HEK293 (cell line): ENCODE measurements around the gene AZIN2.

Source experiments
- CTCF ChIA-PET: fragments of 350-600 bp; formaldehyde crosslinking; extraction: SDS; loops from one replicate; lab custom pipeline; 2021; ENCODE audit warnings: antibody characterized with exemption; lab: Yijun Ruan, JAX
- POLR2A ChIA-PET: fragments of 300-600 bp; formaldehyde crosslinking; extraction: SDS; loops from one replicate; lab custom pipeline; 2020; ENCODE audit warnings: antibody characterized with exemption, inconsistent platforms; lab: Yijun Ruan, JAX
- H3K27ac ChIP-seq: fragments of 200-500 bp; sonication (Bioruptor generic); 2 replicates; pipeline ENCODE4 v1.5.1; 2014; ENCODE audit warnings: low read depth, low read length, control low read depth, inconsistent platforms; ENCODE audit errors: extremely low read depth
- H3K36me3 ChIP-seq, 2 experiments: fragments of 200-500 bp in 1 of 2; sonication (Bioruptor generic) in 1 of 2; 1 replicate in 1 of 2; 2 replicates in 1 of 2; pipeline ENCODE4 v1.5.1; 2014 to 2017; ENCODE audit warnings: inconsistent platforms in 2 of 2, low read length in 2 of 2; ENCODE audit not compliant: control insufficient read depth in 2 of 2, insufficient read depth in 1 of 2
- H3K4me1 ChIP-seq: fragments of 200-500 bp; sonication (Bioruptor generic); 2 replicates; pipeline ENCODE4 v1.5.1; 2014; ENCODE audit warnings: mild to moderate bottlenecking, low read length, inconsistent platforms; ENCODE audit not compliant: control insufficient read depth, insufficient read depth
- H3K4me3 ChIP-seq: 2 replicates; pipeline ENCODE4 v1.5.1; 2011; ENCODE audit warnings: low read depth, mild to moderate bottlenecking, control low read depth, low read length, moderate library complexity
- H3K9me3 ChIP-seq: fragments of 200-500 bp; sonication (Bioruptor generic); 2 replicates; pipeline ENCODE4 v1.5.1; 2014; ENCODE audit warnings: low read depth, low read length, inconsistent platforms; ENCODE audit not compliant: control insufficient read depth, insufficient read depth
- BCL6B ChIP-seq: fragments of 450-650 bp; formaldehyde crosslinking; IDR thresholded peaks from 2 replicates; pipeline ENCODE4 v1.5.1; 2017; ENCODE audit warnings: missing biosample characterization, missing genetic modification characterization
- MYNN ChIP-seq: fragments of 450-650 bp; formaldehyde crosslinking; IDR thresholded peaks from 2 replicates; pipeline ENCODE4 v1.5.1; 2016; ENCODE audit warnings: missing biosample characterization, missing genetic modification characterization, borderline replicate concordance
- SETDB1 ChIP-seq: IDR thresholded peaks from one replicate; pipeline ENCODE4 v1.6.1; 2017; ENCODE audit warnings: mild to moderate bottlenecking, low read length, moderate library complexity, mixed read lengths; ENCODE audit not compliant: insufficient read length
- WT1 ChIP-seq: fragments of 450-650 bp; formaldehyde crosslinking; IDR thresholded peaks from 2 replicates; pipeline ENCODE4 v1.5.1; 2016; ENCODE audit warnings: missing biosample characterization, missing genetic modification characterization
- ZBTB11 ChIP-seq: fragments of 450-650 bp; formaldehyde crosslinking; conservative IDR thresholded peaks from 2 replicates; pipeline ENCODE4 v1.5.1; 2016; ENCODE audit warnings: low read depth, missing biosample characterization, missing genetic modification characterization
- ZBTB48 ChIP-seq: fragments of 450-650 bp; formaldehyde crosslinking; IDR thresholded peaks from 2 replicates; pipeline ENCODE4 v1.5.1; 2016; ENCODE audit warnings: missing biosample characterization, missing genetic modification characterization
- ZNF146 ChIP-seq: fragments of 450-650 bp; formaldehyde crosslinking; IDR thresholded peaks from 2 replicates; pipeline ENCODE4 v1.5.1; 2016; ENCODE audit warnings: missing biosample characterization, missing genetic modification characterization
- ZNF148 ChIP-seq: fragments of 450-650 bp; formaldehyde crosslinking; IDR thresholded peaks from 2 replicates; pipeline ENCODE4 v1.5.0; 2017; ENCODE audit warnings: missing biosample characterization, missing genetic modification characterization, borderline replicate concordance
- ZNF155 ChIP-seq: fragments of 450-650 bp; formaldehyde crosslinking; IDR thresholded peaks from 2 replicates; pipeline ENCODE4 v1.5.1; 2016; ENCODE audit warnings: missing biosample characterization, missing genetic modification characterization
- ZNF221 ChIP-seq: fragments of 450-650 bp; formaldehyde crosslinking; IDR thresholded peaks from 2 replicates; pipeline ENCODE4 v1.5.1; 2017; ENCODE audit warnings: missing biosample characterization, missing genetic modification characterization, borderline replicate concordance
- ZNF223 ChIP-seq: fragments of 450-650 bp; formaldehyde crosslinking; IDR thresholded peaks from 2 replicates; pipeline ENCODE4 v1.5.1; 2016; ENCODE audit warnings: missing biosample characterization, missing genetic modification characterization
- ZNF354C ChIP-seq: fragments of 450-650 bp; formaldehyde crosslinking; IDR thresholded peaks from 2 replicates; pipeline ENCODE4 v1.5.1; 2016; ENCODE audit warnings: missing biosample characterization, missing genetic modification characterization, low read depth, borderline replicate concordance
- ZNF426 ChIP-seq: fragments of 450-650 bp; formaldehyde crosslinking; IDR thresholded peaks from 2 replicates; pipeline ENCODE4 v1.5.1; 2017; ENCODE audit warnings: missing biosample characterization, missing genetic modification characterization, mild to moderate bottlenecking, inconsistent platforms, moderate library complexity
- ZNF529 ChIP-seq: fragments of 450-650 bp; formaldehyde crosslinking; IDR thresholded peaks from 2 replicates; pipeline ENCODE4 v1.5.1; 2017; ENCODE audit warnings: missing genetic modification characterization, missing biosample characterization; ENCODE audit not compliant: insufficient replicate concordance
- ZNF585B ChIP-seq: fragments of 450-650 bp; formaldehyde crosslinking; IDR thresholded peaks from 2 replicates; pipeline ENCODE4 v1.5.1; 2016; ENCODE audit warnings: missing biosample characterization, missing genetic modification characterization
- ZNF600 ChIP-seq: fragments of 450-650 bp; formaldehyde crosslinking; IDR thresholded peaks from 2 replicates; pipeline ENCODE4 v1.5.1; 2016; ENCODE audit warnings: missing biosample characterization, missing genetic modification characterization
- ZNF830 ChIP-seq: fragments of 450-650 bp; IDR thresholded peaks from 2 replicates; pipeline ENCODE4 v1.5.0; 2018; ENCODE audit warnings: missing biosample characterization, missing genetic modification characterization, low read depth, mild to moderate bottlenecking, moderate library complexity
- ZNF837 ChIP-seq: fragments of 450-650 bp; formaldehyde crosslinking; IDR thresholded peaks from 2 replicates; pipeline ENCODE4 v1.5.1; 2016; ENCODE audit warnings: missing biosample characterization, missing genetic modification characterization
- ZSCAN16 ChIP-seq: fragments of 450-650 bp; formaldehyde crosslinking; IDR thresholded peaks from 2 replicates; pipeline ENCODE4 v1.5.1; 2016; ENCODE audit warnings: missing biosample characterization, missing genetic modification characterization
- TF ChIP-seq, protein P1 (sequence below): fragments of 450-650 bp; formaldehyde crosslinking; IDR thresholded peaks from 2 replicates; pipeline ENCODE4 v1.5.1; 2016; ENCODE audit warnings: missing biosample characterization, missing genetic modification characterization
- TF ChIP-seq, protein P2 (sequence below): fragments of 450-650 bp; formaldehyde crosslinking; IDR thresholded peaks from 2 replicates; pipeline ENCODE4 v1.5.1; 2016; ENCODE audit warnings: missing biosample characterization, missing genetic modification characterization
- TF ChIP-seq, protein P3 (sequence below): IDR thresholded peaks from 2 replicates; pipeline ENCODE4 v1.6.1; 2011; ENCODE audit warnings: mild to moderate bottlenecking, low read depth, low read length, borderline replicate concordance
- TF ChIP-seq, protein P4 (sequence below): fragments of 450-650 bp; formaldehyde crosslinking; IDR thresholded peaks from 2 replicates; pipeline ENCODE4 v1.5.1; 2016; ENCODE audit warnings: missing biosample characterization, missing genetic modification characterization

Gene AZIN2

GRCh38 chr1:33041026-33041425 lies 39.9 kb upstream of the AZIN2 start:
- H3K9me3 ChIP-seq: no peaks in the 10 kb centered on the region
- H3K36me3 ChIP-seq: no peaks in the 10 kb centered on the region
- CTCF ChIA-PET: interaction anchor here (1.1 kb wide), 1 partner anchor 15 kb away, joined by 3 read pairs; no protein-coding TSS in a partner anchor
- no peak for TF ChIP-seq WT1 (tag by site-specific recombination)
- no peak for TF ChIP-seq ZNF354C (tag by site-specific recombination)
- no peak for TF ChIP-seq ZNF830 (tag by site-specific recombination)
- TF ChIP-seq, protein P1, sequence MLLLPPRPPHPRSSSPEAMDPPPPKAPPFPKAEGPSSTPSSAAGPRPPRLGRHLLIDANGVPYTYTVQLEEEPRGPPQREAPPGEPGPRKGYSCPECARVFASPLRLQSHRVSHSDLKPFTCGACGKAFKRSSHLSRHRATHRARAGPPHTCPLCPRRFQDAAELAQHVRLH (tag by site-specific recombination): no peak
- no peak for TF ChIP-seq ZNF155 (tag by site-specific recombination)
- no peak for TF ChIP-seq ZNF223 (tag by site-specific recombination)
- no peak for TF ChIP-seq ZNF221 (tag by site-specific recombination)
- TF ChIP-seq ZNF837 (tag by site-specific recombination): no peak
- no peak for TF ChIP-seq SETDB1
- TF ChIP-seq, protein P2, sequence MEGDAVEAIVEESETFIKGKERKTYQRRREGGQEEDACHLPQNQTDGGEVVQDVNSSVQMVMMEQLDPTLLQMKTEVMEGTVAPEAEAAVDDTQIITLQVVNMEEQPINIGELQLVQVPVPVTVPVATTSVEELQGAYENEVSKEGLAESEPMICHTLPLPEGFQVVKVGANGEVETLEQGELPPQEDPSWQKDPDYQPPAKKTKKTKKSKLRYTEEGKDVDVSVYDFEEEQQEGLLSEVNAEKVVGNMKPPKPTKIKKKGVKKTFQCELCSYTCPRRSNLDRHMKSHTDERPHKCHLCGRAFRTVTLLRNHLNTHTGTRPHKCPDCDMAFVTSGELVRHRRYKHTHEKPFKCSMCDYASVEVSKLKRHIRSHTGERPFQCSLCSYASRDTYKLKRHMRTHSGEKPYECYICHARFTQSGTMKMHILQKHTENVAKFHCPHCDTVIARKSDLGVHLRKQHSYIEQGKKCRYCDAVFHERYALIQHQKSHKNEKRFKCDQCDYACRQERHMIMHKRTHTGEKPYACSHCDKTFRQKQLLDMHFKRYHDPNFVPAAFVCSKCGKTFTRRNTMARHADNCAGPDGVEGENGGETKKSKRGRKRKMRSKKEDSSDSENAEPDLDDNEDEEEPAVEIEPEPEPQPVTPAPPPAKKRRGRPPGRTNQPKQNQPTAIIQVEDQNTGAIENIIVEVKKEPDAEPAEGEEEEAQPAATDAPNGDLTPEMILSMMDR (tag by site-specific recombination): no peak
- TF ChIP-seq, all 188 proteins: peak for 0
- Histone ChIP-seq H3K4me1 (peaks cover 5% of the 10 kb centered on the region; the same call in 1 of the 2 replicates), H3K27ac (no peak overlapping the region), H3K4me3 (no peak overlapping the region)
- POLR2A ChIA-PET: no interaction called here

- H3K36me3 ChIP-seq: no peaks in the 10 kb centered on the region
- no peaks in the 10 kb centered on the region for H3K9me3 ChIP-seq
- H3K4me1 ChIP-seq: peaks cover 5% of the 10 kb centered on the region; the same call in 1 of the 2 replicates
- POLR2A ChIA-PET: no interaction called here
- H3K27ac ChIP-seq: no peak overlapping the region
- no peak overlapping the region for H3K4me3 ChIP-seq
- CTCF ChIA-PET: interaction anchor here (0.6 kb wide), 2 partner anchors 100 to 110 kb away, joined by 3 read pairs; no protein-coding TSS in a partner anchor
- TF ChIP-seq ZNF585B (tag by site-specific recombination) (no peak), ZBTB11 (tag by site-specific recombination) (no peak), ZNF148 (tag by site-specific recombination) (no peak), ZNF426 (no peak), MYNN (no peak), ZNF146 (tag by site-specific recombination) (no peak), ZNF600 (tag by site-specific recombination) (no peak), ZBTB48 (tag by site-specific recombination) (no peak), ZNF837 (tag by site-specific recombination) (no peak), ZNF529 (tag by site-specific recombination) (no peak), ZSCAN16 (tag by site-specific recombination) (no peak), BCL6B (no peak)
- TF ChIP-seq, protein P3, sequence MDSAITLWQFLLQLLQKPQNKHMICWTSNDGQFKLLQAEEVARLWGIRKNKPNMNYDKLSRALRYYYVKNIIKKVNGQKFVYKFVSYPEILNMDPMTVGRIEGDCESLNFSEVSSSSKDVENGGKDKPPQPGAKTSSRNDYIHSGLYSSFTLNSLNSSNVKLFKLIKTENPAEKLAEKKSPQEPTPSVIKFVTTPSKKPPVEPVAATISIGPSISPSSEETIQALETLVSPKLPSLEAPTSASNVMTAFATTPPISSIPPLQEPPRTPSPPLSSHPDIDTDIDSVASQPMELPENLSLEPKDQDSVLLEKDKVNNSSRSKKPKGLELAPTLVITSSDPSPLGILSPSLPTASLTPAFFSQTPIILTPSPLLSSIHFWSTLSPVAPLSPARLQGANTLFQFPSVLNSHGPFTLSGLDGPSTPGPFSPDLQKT: no peak
- TF ChIP-seq, protein P4, sequence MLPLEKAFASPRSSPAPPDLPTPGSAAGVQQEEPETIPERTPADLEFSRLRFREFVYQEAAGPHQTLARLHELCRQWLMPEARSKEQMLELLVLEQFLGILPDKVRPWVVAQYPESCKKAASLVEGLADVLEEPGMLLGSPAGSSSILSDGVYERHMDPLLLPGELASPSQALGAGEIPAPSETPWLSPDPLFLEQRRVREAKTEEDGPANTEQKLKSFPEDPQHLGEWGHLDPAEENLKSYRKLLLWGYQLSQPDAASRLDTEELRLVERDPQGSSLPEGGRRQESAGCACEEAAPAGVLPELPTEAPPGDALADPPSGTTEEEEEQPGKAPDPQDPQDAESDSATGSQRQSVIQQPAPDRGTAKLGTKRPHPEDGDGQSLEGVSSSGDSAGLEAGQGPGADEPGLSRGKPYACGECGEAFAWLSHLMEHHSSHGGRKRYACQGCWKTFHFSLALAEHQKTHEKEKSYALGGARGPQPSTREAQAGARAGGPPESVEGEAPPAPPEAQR: no peak
Observed at GRCh38 chr1:33042831-33043230, 38.1 kb upstream of the AZIN2 start.
